ENCODE results near the gene IL18BP. TPM values are rescaled to one million over a fixed set of nuclear protein-coding genes. Genes with fewer than 3 reads are reported as not detected.

IL18BP gene
- total RNA-seq, 1 donor from 2014 or later: 15.2 TPM

DNA sequence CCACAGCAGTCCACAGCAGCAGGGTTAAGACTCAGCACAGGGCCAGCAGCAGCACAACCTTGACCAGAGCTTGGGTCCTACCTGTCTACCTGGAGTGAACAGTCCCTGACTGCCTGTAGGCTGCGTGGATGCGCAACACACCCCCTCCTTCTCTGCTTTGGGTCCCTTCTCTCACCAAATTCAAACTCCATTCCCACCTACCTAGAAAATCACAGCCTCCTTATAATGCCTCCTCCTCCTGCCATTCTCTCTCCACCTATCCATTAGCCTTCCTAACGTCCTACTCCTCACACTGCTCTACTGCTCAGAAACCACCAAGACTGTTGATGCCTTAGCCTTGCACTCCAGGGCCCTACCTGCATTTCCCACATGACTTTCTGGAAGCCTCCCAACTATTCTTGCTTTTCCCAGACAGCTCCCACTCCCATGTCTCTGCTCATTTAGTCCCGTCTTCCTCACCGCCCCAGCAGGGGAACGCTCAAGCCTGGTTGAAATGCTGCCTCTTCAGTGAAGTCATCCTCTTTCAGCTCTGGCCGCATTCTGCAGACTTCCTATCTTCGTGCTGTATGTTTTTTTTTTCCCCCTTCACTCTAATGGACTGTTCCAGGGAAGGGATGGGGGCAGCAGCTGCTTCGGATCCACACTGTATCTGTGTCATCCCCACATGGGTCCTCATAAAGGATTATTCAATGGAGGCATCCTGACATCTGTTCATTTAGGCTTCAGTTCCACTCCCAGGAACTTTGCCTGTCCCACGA is 3.3 kb downstream of the IL18BP start:
- no peak overlapping the region for H3K27ac ChIP-seq (ENCODE audit: low read depth, low read length)
- peaks cover 89% of the 10 kb centered on the region for H4K20me1 ChIP-seq (ENCODE audit: insufficient read depth, low read length)
- H3K36me3 ChIP-seq (ENCODE audit: insufficient read depth, low read length): peaks cover 50% of the 10 kb centered on the region
- Mint-ChIP-seq H3K27me3 (ENCODE audit: low read depth, unreplicated experiment) (no peaks in the 10 kb centered on the region), H3K27ac (ENCODE audit: unreplicated experiment) (peak overlapping the region; percentile 30), H3K4me1 (ENCODE audit: low read depth, unreplicated experiment) (peaks cover 25% of the 10 kb centered on the region), H3K4me3 (ENCODE audit: unreplicated experiment) (peak overlapping the region; percentile 2), H3K9me3 (ENCODE audit: unreplicated experiment) (peaks cover 2% of the 10 kb centered on the region), H3K36me3 (ENCODE audit: low read depth, unreplicated experiment) (peaks cover 38% of the 10 kb centered on the region)
- H3K4me2 ChIP-seq (ENCODE audit: low read length): no peak overlapping the region
- H3K27me3 ChIP-seq (ENCODE audit: insufficient read depth, low read length): no peaks in the 10 kb centered on the region
- no peaks in the 10 kb centered on the region for H3K9me3 ChIP-seq (ENCODE audit: insufficient read depth, low read depth, low read length)
- H2AFZ ChIP-seq (ENCODE audit: low read depth, low read length): no peak overlapping the region
- TF ChIP-seq, protein P1, sequence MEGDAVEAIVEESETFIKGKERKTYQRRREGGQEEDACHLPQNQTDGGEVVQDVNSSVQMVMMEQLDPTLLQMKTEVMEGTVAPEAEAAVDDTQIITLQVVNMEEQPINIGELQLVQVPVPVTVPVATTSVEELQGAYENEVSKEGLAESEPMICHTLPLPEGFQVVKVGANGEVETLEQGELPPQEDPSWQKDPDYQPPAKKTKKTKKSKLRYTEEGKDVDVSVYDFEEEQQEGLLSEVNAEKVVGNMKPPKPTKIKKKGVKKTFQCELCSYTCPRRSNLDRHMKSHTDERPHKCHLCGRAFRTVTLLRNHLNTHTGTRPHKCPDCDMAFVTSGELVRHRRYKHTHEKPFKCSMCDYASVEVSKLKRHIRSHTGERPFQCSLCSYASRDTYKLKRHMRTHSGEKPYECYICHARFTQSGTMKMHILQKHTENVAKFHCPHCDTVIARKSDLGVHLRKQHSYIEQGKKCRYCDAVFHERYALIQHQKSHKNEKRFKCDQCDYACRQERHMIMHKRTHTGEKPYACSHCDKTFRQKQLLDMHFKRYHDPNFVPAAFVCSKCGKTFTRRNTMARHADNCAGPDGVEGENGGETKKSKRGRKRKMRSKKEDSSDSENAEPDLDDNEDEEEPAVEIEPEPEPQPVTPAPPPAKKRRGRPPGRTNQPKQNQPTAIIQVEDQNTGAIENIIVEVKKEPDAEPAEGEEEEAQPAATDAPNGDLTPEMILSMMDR (IDR thresholded peaks at IDR 0.05; ENCODE audit: insufficient read depth, low read depth, low read length): no peak
- no peak for TF ChIP-seq EZH2 (IDR thresholded peaks at IDR 0.05; ENCODE audit: insufficient read depth, low read length)
- H3K79me2 ChIP-seq (ENCODE audit: insufficient read depth, low read length): peaks cover 3% of the 10 kb centered on the region
- FAIRE-seq (no peak), DNase-seq (ENCODE audit: low read depth) (no peak)
- no peak overlapping the region for H3K4me3 ChIP-seq (ENCODE audit: insufficient read depth, low read depth, low read length)
- no peaks in the 10 kb centered on the region for H3K4me1 ChIP-seq (ENCODE audit: insufficient read depth, low read length)
- H3K9ac ChIP-seq (ENCODE audit: low read length): no peak overlapping the region

DNA sequence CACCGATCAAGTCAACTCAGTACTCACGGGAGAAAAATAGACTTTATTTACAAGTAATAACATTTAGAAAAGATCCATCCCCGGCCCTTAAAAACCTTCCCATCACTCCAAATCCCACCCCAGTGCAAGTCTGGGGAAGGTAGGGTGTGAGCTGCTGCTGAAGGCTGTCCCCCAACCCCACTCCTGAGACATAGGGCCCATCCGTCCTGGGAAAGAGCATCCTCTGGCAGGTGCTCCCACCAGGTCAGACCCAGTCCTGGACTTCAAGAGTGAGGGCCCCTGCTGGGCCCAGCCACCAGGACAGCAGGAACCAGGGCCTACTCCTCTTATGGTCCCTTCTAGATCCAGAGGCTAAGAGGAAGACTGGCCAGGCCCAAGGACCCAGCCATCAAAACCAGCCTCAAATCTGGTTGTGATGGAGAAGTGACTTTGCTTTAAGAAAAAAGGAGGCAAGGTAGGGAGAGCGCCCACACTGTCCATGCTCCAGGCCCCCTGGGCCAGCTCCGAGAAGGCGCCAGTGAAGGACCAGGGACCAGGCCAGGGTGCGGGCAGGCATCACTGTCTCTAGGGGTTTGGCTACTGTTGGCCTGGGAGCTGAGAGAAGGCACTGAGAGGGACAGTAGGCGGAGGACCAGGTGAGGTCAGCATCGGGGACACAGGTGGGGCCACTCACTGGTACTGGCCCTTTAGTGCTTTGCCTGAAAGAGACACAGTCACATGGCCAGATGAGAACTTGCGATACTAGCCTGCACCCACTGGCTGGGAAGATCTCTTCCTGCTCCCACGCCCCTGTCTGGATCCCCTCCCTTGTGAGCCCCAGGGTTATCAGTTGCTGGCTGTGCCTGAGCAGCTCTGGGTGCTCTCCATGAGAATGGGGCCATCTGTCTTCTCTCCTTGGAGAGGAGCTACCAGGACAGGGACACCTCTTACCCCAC is 4.4 kb downstream of the IL18BP start:
- peaks cover 87% of the 10 kb centered on the region for H4K20me1 ChIP-seq (ENCODE audit: insufficient read depth, low read length)
- TF ChIP-seq, protein P1 (IDR thresholded peaks at IDR 0.05; ENCODE audit: insufficient read depth, low read depth, low read length): no peak
- TF ChIP-seq EZH2 (IDR thresholded peaks at IDR 0.05; ENCODE audit: insufficient read depth, low read length): no peak
- no peak overlapping the region for H3K9ac ChIP-seq (ENCODE audit: low read length)
- no peak overlapping the region for H2AFZ ChIP-seq (ENCODE audit: low read depth, low read length)
- Mint-ChIP-seq H3K4me1 (ENCODE audit: low read depth, unreplicated experiment) (peaks cover 23% of the 10 kb centered on the region), H3K4me3 (ENCODE audit: unreplicated experiment) (no peak overlapping the region), H3K9me3 (ENCODE audit: unreplicated experiment) (peaks cover 2% of the 10 kb centered on the region), H3K27ac (ENCODE audit: unreplicated experiment) (no peak overlapping the region), H3K36me3 (ENCODE audit: low read depth, unreplicated experiment) (peaks cover 42% of the 10 kb centered on the region), H3K27me3 (ENCODE audit: low read depth, unreplicated experiment) (no peaks in the 10 kb centered on the region)
- FAIRE-seq (no peak), DNase-seq (ENCODE audit: low read depth) (no peak)
- no peaks in the 10 kb centered on the region for H3K27me3 ChIP-seq (ENCODE audit: insufficient read depth, low read length)
- no peaks in the 10 kb centered on the region for H3K9me3 ChIP-seq (ENCODE audit: insufficient read depth, low read depth, low read length)
- no peak overlapping the region for H3K4me2 ChIP-seq (ENCODE audit: low read length)
- H3K27ac ChIP-seq (ENCODE audit: low read depth, low read length): no peak overlapping the region
- peaks cover 61% of the 10 kb centered on the region for H3K36me3 ChIP-seq (ENCODE audit: insufficient read depth, low read length)
- H3K4me3 ChIP-seq (ENCODE audit: insufficient read depth, low read depth, low read length): no peak overlapping the region
- H3K79me2 ChIP-seq (ENCODE audit: insufficient read depth, low read length): no peaks in the 10 kb centered on the region
- no peaks in the 10 kb centered on the region for H3K4me1 ChIP-seq (ENCODE audit: insufficient read depth, low read length)
